Smooth muscle cell (in vitro differentiated cells): Measurements from ENCODE around the gene RAPH1. TPM values are rescaled to one million over a fixed set of nuclear protein-coding genes. Genes with fewer than 3 reads are reported as not detected.
A peak's percentile ranks its signal among the peaks of the same experiment; 100 is the strongest.

Source experiments
- DNase-seq: peaks from one replicate; lab custom pipeline; 2025; ENCODE audit not compliant: unreplicated experiment; lab: John Stamatoyannopoulos, UW
- H2AFZ ChIP-seq: fragments of 200-600 bp; sonication (generic); 2 replicates; pipeline ENCODE4 v1.6.0; 2016; ENCODE audit warnings: antibody characterized with exemption, low read depth, mild to moderate bottlenecking
- H3F3A ChIP-seq: fragments of 200-600 bp; sonication (generic); 2 replicates; pipeline ENCODE4 v1.6.0; 2017; ENCODE audit warnings: antibody characterized with exemption, low read depth
- H3K27ac ChIP-seq: fragments of 200-600 bp; sonication (generic); 2 replicates; pipeline ENCODE4 v1.5.1; 2016; ENCODE audit warnings: low read depth, mild to moderate bottlenecking
- H3K27me3 ChIP-seq: fragments of 200-600 bp; sonication (generic); 2 replicates; pipeline ENCODE4 v1.6.1; 2016; ENCODE audit warnings: low read depth, mild to moderate bottlenecking
- H3K36me3 ChIP-seq: fragments of 200-600 bp; sonication (generic); 2 replicates; pipeline ENCODE4 v1.5.1; 2016; ENCODE audit warnings: low read depth
- H3K4me1 ChIP-seq: fragments of 200-600 bp; sonication (generic); 2 replicates; pipeline ENCODE4 v1.5.1; 2016; ENCODE audit warnings: low read depth
- H3K4me2 ChIP-seq: fragments of 200-600 bp; sonication (generic); 2 replicates; pipeline ENCODE4 v1.6.0; 2016; ENCODE audit warnings: mild to moderate bottlenecking
- H3K4me3 ChIP-seq: fragments of 200-600 bp; sonication (generic); 2 replicates; pipeline ENCODE4 v1.5.1; 2016; ENCODE audit warnings: mild to moderate bottlenecking
- H3K79me2 ChIP-seq: fragments of 200-600 bp; sonication (generic); 2 replicates; pipeline ENCODE4 v1.6.0; 2016; ENCODE audit warnings: low read depth, mild to moderate bottlenecking
- H3K9ac ChIP-seq: fragments of 200-600 bp; sonication (generic); 2 replicates; pipeline ENCODE4 v1.6.0; 2016; ENCODE audit warnings: low read depth
- H3K9me3 ChIP-seq: fragments of 200-600 bp; sonication (generic); replicated peaks from 2 replicates; pipeline ENCODE4 v1.5.1; 2016; ENCODE audit warnings: low read depth
- H4K20me1 ChIP-seq: fragments of 200-600 bp; sonication (generic); 2 replicates; pipeline ENCODE4 v1.6.0; 2016; ENCODE audit warnings: low read depth
- WGBS: methylation state at CpG from one replicate; pipeline ENCODE4 v1.1.7; 2016; ENCODE audit warnings: low lambda C conversion rate; 5-methylcytosine and 5-hydroxymethylcytosine counted together
- polyA plus RNA-seq: library from polyadenylated mRNA; unstranded; fragments of >200 nt; fragmentation: Nextera tagmentation; extraction: Ambion mirVana; gene quantifications from 2 replicates; pipeline ENCODE4 v1.2.1, GENCODE V29; 2016
- total RNA-seq: library from RNA; depleted of rRNA; stranded (reverse); fragments of >200 nt; gene quantifications from 2 replicates; pipeline ENCODE4 v1.2.3, GENCODE V29; 2014
- TF ChIP-seq, protein P1 (sequence below): fragments of 200-600 bp; sonication (generic); IDR thresholded peaks from 2 replicates; pipeline ENCODE4 v1.5.1; 2017; ENCODE audit warnings: borderline replicate concordance, mild to moderate bottlenecking, antibody characterized with exemption; ENCODE audit not compliant: insufficient read depth, poor library complexity, severe bottlenecking

RAPH1 gene
- total and polyA plus RNA-seq, 2 experiments from 2014 or later: 8.5 to 22.3 TPM

DNA sequence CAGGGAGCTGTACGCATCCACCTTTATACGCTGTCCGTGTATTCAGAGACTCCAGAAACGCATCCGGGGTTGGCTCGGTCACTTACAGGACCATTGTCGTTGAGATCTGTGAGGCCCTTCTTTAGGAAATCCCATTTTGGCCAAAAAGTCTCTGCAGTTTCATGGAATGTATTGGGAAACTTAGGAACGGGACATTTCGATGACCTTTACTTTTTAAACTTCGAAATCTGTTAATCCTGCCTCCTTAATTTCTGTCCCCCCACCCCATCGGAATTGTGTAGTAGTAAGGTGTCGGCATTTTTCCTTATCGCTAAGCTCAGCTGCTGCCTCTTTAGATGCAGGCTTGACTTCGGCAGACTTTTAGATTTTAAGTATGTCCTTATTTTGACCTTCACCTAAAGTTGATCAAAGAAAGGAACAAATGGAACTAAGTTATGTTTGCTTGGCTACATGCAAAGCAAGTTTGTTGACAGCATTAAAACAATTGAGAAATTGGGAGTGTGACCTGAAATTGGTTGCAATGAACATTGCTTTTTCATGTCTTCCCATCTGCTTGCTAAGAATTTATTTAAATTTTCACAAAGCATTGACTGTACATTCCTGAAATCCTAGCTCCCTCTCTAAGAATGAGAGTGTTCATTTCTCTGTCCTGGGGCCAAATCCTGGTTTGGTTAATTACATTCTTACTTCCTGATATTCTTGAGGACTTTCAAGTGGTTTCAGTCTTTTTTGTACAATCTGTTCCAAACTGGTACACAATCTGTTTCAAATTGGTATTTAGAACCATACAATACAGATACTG, 884 bp upstream of the RAPH1 start:
- no peak for DNase-seq
- H3K9me3 ChIP-seq: no peaks in the 10 kb centered on the region
- peak overlapping the region; percentile 79 for H3K9ac ChIP-seq
- H3K36me3 ChIP-seq: no peaks in the 10 kb centered on the region
- H3K27ac ChIP-seq: peak overlapping the region; percentile 82
- TF ChIP-seq, protein P1, sequence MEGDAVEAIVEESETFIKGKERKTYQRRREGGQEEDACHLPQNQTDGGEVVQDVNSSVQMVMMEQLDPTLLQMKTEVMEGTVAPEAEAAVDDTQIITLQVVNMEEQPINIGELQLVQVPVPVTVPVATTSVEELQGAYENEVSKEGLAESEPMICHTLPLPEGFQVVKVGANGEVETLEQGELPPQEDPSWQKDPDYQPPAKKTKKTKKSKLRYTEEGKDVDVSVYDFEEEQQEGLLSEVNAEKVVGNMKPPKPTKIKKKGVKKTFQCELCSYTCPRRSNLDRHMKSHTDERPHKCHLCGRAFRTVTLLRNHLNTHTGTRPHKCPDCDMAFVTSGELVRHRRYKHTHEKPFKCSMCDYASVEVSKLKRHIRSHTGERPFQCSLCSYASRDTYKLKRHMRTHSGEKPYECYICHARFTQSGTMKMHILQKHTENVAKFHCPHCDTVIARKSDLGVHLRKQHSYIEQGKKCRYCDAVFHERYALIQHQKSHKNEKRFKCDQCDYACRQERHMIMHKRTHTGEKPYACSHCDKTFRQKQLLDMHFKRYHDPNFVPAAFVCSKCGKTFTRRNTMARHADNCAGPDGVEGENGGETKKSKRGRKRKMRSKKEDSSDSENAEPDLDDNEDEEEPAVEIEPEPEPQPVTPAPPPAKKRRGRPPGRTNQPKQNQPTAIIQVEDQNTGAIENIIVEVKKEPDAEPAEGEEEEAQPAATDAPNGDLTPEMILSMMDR: no peak
- H3F3A ChIP-seq: no peaks in the 10 kb centered on the region
- WGBS: 11% methylated on average over 14 of the region's 14 CpGs
- H3K4me2 ChIP-seq: peak overlapping the region; percentile 82
- peaks cover 32% of the 10 kb centered on the region for H4K20me1 ChIP-seq
- peak overlapping the region; percentile 85 for H2AFZ ChIP-seq
- no peaks in the 10 kb centered on the region for H3K27me3 ChIP-seq
- H3K4me1 ChIP-seq: peaks cover 20% of the 10 kb centered on the region
- H3K4me3 ChIP-seq: peak overlapping the region; percentile 63
- H3K79me2 ChIP-seq: peaks cover 29% of the 10 kb centered on the region

DNA sequence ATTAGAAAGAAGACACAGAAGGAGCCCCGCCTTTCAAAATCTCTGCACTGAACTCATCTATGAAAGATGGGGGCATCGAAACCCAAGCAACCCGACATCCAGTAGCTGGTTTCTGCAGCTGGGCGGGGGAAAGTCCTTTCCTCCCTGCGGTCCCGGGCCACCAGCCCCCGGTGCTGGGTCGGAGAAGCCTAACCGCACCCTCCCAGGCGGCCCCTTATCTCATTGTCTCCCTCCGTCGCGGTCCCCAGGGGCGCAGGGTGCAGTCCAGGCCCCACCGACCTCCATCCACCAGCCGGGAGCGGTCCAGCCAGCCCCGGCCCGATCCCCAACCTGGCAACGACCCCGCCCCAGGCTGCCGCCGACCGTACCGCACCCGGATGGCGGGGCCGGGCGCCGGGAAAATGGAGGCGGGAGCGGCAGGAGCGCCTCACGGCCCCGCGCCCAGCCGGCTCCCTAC, 452 bp downstream of the RAPH1 start:
- DNase-seq: no peak
- Histone ChIP-seq H3K27ac (peak overlapping the region; percentile 85), H3K4me3 (peak overlapping the region; percentile 99), H2AFZ (peak overlapping the region; percentile 64), H3K9me3 (no peaks in the 10 kb centered on the region), H3K36me3 (no peaks in the 10 kb centered on the region), H3K4me2 (peak overlapping the region; percentile 84), H3K4me1 (peaks cover 25% of the 10 kb centered on the region), H3K27me3 (no peaks in the 10 kb centered on the region), H3F3A (no peaks in the 10 kb centered on the region), H3K79me2 (peaks cover 42% of the 10 kb centered on the region), H4K20me1 (peaks cover 45% of the 10 kb centered on the region), H3K9ac (peak overlapping the region; percentile 93)
- TF ChIP-seq, protein P1: no peak
- WGBS: under 1% methylated on average over 26 of the region's 37 CpGs

DNA sequence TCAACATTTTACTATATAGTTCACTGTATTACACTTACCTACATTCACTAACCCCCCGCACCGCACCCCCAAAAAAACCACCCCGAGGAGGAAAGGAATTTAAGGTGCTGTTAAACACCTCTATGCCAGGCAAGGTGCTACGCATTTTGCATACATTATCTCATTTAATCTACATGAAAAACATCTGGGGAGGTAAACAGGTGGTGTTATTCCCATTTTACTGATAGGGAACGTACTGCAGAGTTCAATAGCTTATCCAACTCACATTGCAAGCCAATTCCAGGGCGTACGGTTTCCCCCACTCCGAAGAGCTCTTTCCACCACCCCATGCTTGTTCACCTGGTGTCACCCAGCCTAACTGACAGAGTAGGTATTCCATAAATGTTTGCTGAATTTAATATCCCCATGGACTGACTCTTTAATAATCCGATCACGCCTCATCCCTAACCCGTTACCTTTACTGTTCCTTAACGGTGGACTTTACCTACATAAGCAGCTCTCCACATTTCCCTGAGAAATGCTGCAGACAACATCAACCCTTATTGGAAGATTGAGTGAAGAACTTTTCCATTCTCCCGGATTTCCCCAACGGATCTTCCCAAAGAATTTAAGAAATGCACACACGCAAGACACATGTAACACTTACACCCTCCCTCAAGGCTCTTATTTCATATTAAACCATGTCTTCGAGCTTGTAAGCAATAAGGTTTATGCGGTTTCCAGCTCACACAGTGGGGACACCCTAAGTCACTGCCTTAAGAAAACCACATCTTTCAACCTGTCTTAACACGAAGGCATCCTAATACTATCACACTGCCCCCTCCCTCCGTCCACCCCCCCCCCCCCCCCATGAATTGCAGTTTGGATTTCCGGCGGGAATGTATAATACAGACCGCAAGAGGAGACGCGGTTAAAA, 1.2 kb downstream of the RAPH1 start:
- Histone ChIP-seq H3F3A (no peaks in the 10 kb centered on the region), H4K20me1 (peaks cover 52% of the 10 kb centered on the region), H3K4me1 (peaks cover 26% of the 10 kb centered on the region), H3K27me3 (no peaks in the 10 kb centered on the region), H3K4me3 (peak overlapping the region; percentile 99), H3K9ac (peak overlapping the region; percentile 93), H3K4me2 (peak overlapping the region; percentile 84), H3K9me3 (no peaks in the 10 kb centered on the region), H2AFZ (no peak overlapping the region), H3K27ac (peak overlapping the region; percentile 85), H3K36me3 (no peaks in the 10 kb centered on the region), H3K79me2 (peaks cover 49% of the 10 kb centered on the region)
- TF ChIP-seq, protein P1: no peak
- DNase-seq: no peak
- WGBS: 5% methylated on average over 24 of the region's 24 CpGs
